Endothelial cell of umbilical vein (primary cell): ENCODE data around the gene AP2A2. TPM values are rescaled to one million over a fixed set of nuclear protein-coding genes. Genes with fewer than 3 reads are reported as not detected.

ENCODE experiments used
- BruUV-seq: library from RNA; stranded (reverse); fragments of 400-500 nt; replicated peaks from 2 replicates; lab custom pipeline; 2021; lab: Mats Ljungman, UMichigan
- CTCF ChIA-PET: fragments of 300-600, 350-600 bp; sonication (Branson Sonifier 250); formaldehyde crosslinking; loops from one replicate; lab custom pipeline; 2021; ENCODE audit warnings: antibody characterized with exemption, inconsistent platforms; lab: Charles Lee
- POLR2A ChIA-PET: fragments of 300-600, 350-600 bp; sonication (Branson Sonifier 250); formaldehyde crosslinking; loops from one replicate; lab custom pipeline; 2021; ENCODE audit warnings: antibody characterized with exemption, inconsistent platforms; lab: Charles Lee
- DNase-seq: peaks from one replicate; pipeline ENCODE4 v3.0.0-alpha.2; 2011; ENCODE audit warnings: low read depth, low spot score
- FAIRE-seq: peaks from 2 replicates; lab custom pipeline; 2011; peaks lifted over from hg19 to GRCh38; lab: Jason Lieb, UNC
- H2AFZ ChIP-seq: 2 replicates; pipeline ENCODE4 v1.6.0; 2012; ENCODE audit warnings: low read depth, low read length, control low read depth, inconsistent platforms
- H3K27ac ChIP-seq: 2 replicates; pipeline ENCODE4 v1.5.1; 2011; ENCODE audit warnings: low read depth, mild to moderate bottlenecking, control low read depth, low read length, moderate library complexity; ENCODE audit not compliant: insufficient read depth
- H3K27me3 ChIP-seq, 2 experiments: 2 replicates each; pipeline versions ENCODE4 v1.6.0 to v1.6.1; 2011; ENCODE audit warnings: low read length in 2 of 2, mixed read lengths in 1 of 2; ENCODE audit not compliant: control insufficient read depth in 2 of 2, insufficient read depth in 2 of 2
- H3K36me3 ChIP-seq, 2 experiments: 2 replicates in 1 of 2; 3 replicates in 1 of 2; pipeline ENCODE4 v1.5.1; 2011; ENCODE audit warnings: low read length in 2 of 2, mild to moderate bottlenecking in 1 of 2, moderate library complexity in 1 of 2; ENCODE audit not compliant: control insufficient read depth in 2 of 2, insufficient read depth in 2 of 2; ENCODE audit errors: extremely low read depth in 1 of 2
- H3K4me1 ChIP-seq: 3 replicates; pipeline ENCODE4 v1.5.1; 2011; ENCODE audit warnings: mild to moderate bottlenecking, low read length; ENCODE audit not compliant: control insufficient read depth, insufficient read depth; ENCODE audit errors: extremely low read depth
- H3K4me2 ChIP-seq: 2 replicates; pipeline ENCODE4 v1.6.1; 2011; ENCODE audit warnings: low read length, control low read depth, mixed read lengths; ENCODE audit not compliant: insufficient read depth
- H3K4me3 ChIP-seq, 3 experiments: fragments of 200-600 bp in 1 of 3; sonication (generic), shearing (Covaris generic) in 1 of 3; replicated peaks in 1 of 3; 2 replicates each; pipeline ENCODE4 v1.5.1; 2011 to 2016; ENCODE audit warnings: control low read depth in 3 of 3, low read length in 3 of 3, mild to moderate bottlenecking in 2 of 3, inconsistent platforms in 1 of 3, low read depth in 1 of 3, moderate library complexity in 1 of 3; ENCODE audit not compliant: insufficient read depth in 1 of 3
- H3K79me2 ChIP-seq: 2 replicates; pipeline ENCODE4 v1.6.0; 2012; ENCODE audit warnings: low read length, inconsistent platforms; ENCODE audit not compliant: control insufficient read depth, insufficient read depth
- H3K9ac ChIP-seq: replicated peaks from 2 replicates; pipeline ENCODE3; 2011; ENCODE audit warnings: low read length, control low read depth; ENCODE audit not compliant: insufficient read depth; ENCODE audit errors: extremely low read depth
- H3K9me1 ChIP-seq: replicated peaks from 3 replicates; pipeline ENCODE4 v1.6.0; 2011; ENCODE audit warnings: mild to moderate bottlenecking, low read length; ENCODE audit not compliant: control insufficient read depth, insufficient read depth; ENCODE audit errors: extremely low read depth
- H3K9me3 ChIP-seq: replicated peaks from 2 replicates; pipeline ENCODE4 v1.5.1; 2012; ENCODE audit warnings: low read length, inconsistent platforms; ENCODE audit not compliant: control insufficient read depth, insufficient read depth
- H4K20me1 ChIP-seq: replicated peaks from 2 replicates; pipeline ENCODE3; 2011; ENCODE audit warnings: mild to moderate bottlenecking, low read length; ENCODE audit not compliant: control insufficient read depth, insufficient read depth; ENCODE audit errors: extremely low read depth
- EZH2 ChIP-seq: IDR thresholded peaks from 2 replicates; pipeline ENCODE4 v1.6.1; 2012; ENCODE audit warnings: borderline replicate concordance, low read depth, mild to moderate bottlenecking, moderate library complexity, low read length, inconsistent platforms; ENCODE audit not compliant: severe bottlenecking
- FOS ChIP-seq: IDR thresholded peaks from 2 replicates; pipeline ENCODE4 v1.6.1; 2011; ENCODE audit warnings: mild to moderate bottlenecking, low read length, moderate library complexity, borderline replicate concordance; ENCODE audit not compliant: insufficient read depth
- GATA2 ChIP-seq: IDR thresholded peaks from 2 replicates; pipeline ENCODE4 v1.7.0; 2011; ENCODE audit warnings: low read depth, mild to moderate bottlenecking, moderate library complexity, mixed read lengths, low read length; ENCODE audit not compliant: insufficient read length, insufficient read depth
- JUN ChIP-seq: IDR thresholded peaks from 2 replicates; pipeline ENCODE4 v1.6.1; 2011; ENCODE audit warnings: borderline replicate concordance, low read depth; ENCODE audit not compliant: insufficient read length, insufficient read depth
- MYC ChIP-seq: IDR thresholded peaks from one replicate; pipeline ENCODE4 v1.6.1; 2011; ENCODE audit warnings: mild to moderate bottlenecking, low read depth, low read length
- POLR2A ChIP-seq: IDR thresholded peaks from 2 replicates; pipeline ENCODE4 v1.6.1; 2012; ENCODE audit warnings: low read depth, mild to moderate bottlenecking, control low read depth, low read length
- POLR2AphosphoS5 ChIP-seq: IDR thresholded peaks from 2 replicates; pipeline ENCODE4 v1.6.1; 2012; ENCODE audit warnings: low read depth, mild to moderate bottlenecking, control low read depth, low read length, moderate library complexity; ENCODE audit not compliant: insufficient read depth
- dilution Hi-C: fragments of 300-500 bp; cut with MboI; formaldehyde crosslinking; loops from one replicate; pipeline ENCODE4 v1.15.0; 2019; ENCODE audit warnings: low sequenced_read_pairs; ENCODE audit not compliant: extremely low pct_ligation_motif_present
- intact Hi-C: fragments of 100-400 bp; cut with micrococcal nuclease; formaldehyde crosslinking; loops from one replicate; pipeline ENCODE4 v1.10.0; 2022
- polyA plus RNA-seq, 4 experiments: library from polyadenylated mRNA; depleted of rRNA in 3 of 4; stranded (reverse) in 3 of 4; unstranded in 1 of 4; fragments of >200 nt; gene quantifications; 2 replicates each; pipeline versions ENCODE4 v1.2.1 to v1.2.3, GENCODE V29; 2011 to 2012; ENCODE audit warnings: missing spikeins in 1 of 4
- total RNA-seq: library from RNA; stranded (reverse); gene quantifications from 2 replicates; pipeline ENCODE4 v1.2.3, GENCODE V29; 2021
- TF ChIP-seq, protein P1 (sequence below): IDR thresholded peaks from 2 replicates; pipeline ENCODE4 v1.6.1; 2011; ENCODE audit not compliant: insufficient read depth, insufficient read length
- TF ChIP-seq, protein P2 (sequence below), 2 donors: IDR thresholded peaks; 1 replicate in 1 of 2; 2 replicates in 1 of 2; pipeline ENCODE4 v1.5.1; 2011; ENCODE audit warnings: low read length in 2 of 2, mild to moderate bottlenecking in 2 of 2, moderate library complexity in 2 of 2, control low read depth in 1 of 2, inconsistent platforms in 1 of 2, low read depth in 1 of 2; ENCODE audit not compliant: insufficient read depth in 1 of 2; ENCODE audit errors: extremely low read depth in 1 of 2

The AP2A2 gene
- total and polyA plus RNA-seq, 2 donors (not counting 3 experiments of a cell fraction or from before 2014, with no cell fraction given): 89.5 to 92.6 TPM

GRCh38 chr11:883527-883926 lies 42.1 kb upstream of the AP2A2 start:
- Histone ChIP-seq H3K9ac (no peak overlapping the region), H3K4me1 (no peaks in the 10 kb centered on the region), H3K27ac (no peak overlapping the region), H3K27me3 (no peaks in the 10 kb centered on the region), H3K36me3 (peaks cover 3 to 5% of the 10 kb centered on the region in 2 experiments), H3K4me3 (no peak overlapping the region), H3K9me3 (no peaks in the 10 kb centered on the region), H3K9me1 (no peaks in the 10 kb centered on the region), H3K4me2 (no peak overlapping the region), H4K20me1 (no peaks in the 10 kb centered on the region), H2AFZ (no peak overlapping the region), H3K79me2 (no peaks in the 10 kb centered on the region)
- TF ChIP-seq GATA2 (no peak), FOS (no peak)
- TF ChIP-seq, protein P1, sequence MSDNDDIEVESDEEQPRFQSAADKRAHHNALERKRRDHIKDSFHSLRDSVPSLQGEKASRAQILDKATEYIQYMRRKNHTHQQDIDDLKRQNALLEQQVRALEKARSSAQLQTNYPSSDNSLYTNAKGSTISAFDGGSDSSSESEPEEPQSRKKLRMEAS: no peak
- DNase-seq (no peak), FAIRE-seq (no peak)
- dilution Hi-C loops (no loop called here), intact Hi-C loops (no loop called here)
- POLR2A ChIA-PET: no interaction called here
- CTCF ChIA-PET: no interaction called here
- no TSS peak for BruUV-seq

DNA sequence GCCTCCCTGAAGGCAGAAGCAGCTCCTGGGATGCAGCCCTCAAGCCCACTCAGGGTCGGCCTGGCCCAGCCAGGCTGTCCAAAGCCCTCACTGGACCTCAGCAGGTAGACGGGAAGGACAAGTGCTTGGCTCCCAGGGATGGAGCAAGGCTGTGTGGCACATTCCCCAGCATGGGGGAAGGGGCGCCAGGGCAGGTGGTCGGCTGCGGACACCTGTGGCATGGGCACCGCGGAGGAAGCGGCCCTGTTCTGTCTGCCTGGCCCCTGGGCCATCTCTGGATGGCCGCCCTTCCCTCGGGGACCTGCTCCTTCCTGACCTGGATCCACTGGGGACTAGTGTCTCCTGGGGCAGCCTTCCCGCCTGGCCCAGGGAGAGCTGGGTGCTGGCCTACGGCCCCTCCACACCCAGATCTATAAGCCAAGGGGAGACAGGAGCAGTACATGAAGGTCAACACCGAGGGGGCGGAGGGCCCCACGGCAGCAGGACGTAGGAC lies 41.0 kb upstream of the AP2A2 start:
- H3K36me3 ChIP-seq: peaks cover under 1 to 5% of the 10 kb centered on the region in 2 experiments
- FAIRE-seq (no peak), DNase-seq (no peak)
- no peaks in the 10 kb centered on the region for H3K9me1 ChIP-seq
- no peak overlapping the region for H2AFZ ChIP-seq
- CTCF ChIA-PET: no interaction called here
- BruUV-seq: no TSS peak
- no peak overlapping the region for H3K9ac ChIP-seq
- H3K27me3 ChIP-seq: no peaks in the 10 kb centered on the region
- no peaks in the 10 kb centered on the region for H3K4me1 ChIP-seq
- POLR2A ChIA-PET: no interaction called here
- no peaks in the 10 kb centered on the region for H3K79me2 ChIP-seq
- H3K27ac ChIP-seq: no peak overlapping the region
- TF ChIP-seq EZH2 (no peak), JUN (no peak), POLR2A (no peak), MYC (no peak), POLR2AphosphoS5 (no peak), GATA2 (no peak), FOS (no peak)
- TF ChIP-seq, protein P1: no peak
- TF ChIP-seq, protein P2, sequence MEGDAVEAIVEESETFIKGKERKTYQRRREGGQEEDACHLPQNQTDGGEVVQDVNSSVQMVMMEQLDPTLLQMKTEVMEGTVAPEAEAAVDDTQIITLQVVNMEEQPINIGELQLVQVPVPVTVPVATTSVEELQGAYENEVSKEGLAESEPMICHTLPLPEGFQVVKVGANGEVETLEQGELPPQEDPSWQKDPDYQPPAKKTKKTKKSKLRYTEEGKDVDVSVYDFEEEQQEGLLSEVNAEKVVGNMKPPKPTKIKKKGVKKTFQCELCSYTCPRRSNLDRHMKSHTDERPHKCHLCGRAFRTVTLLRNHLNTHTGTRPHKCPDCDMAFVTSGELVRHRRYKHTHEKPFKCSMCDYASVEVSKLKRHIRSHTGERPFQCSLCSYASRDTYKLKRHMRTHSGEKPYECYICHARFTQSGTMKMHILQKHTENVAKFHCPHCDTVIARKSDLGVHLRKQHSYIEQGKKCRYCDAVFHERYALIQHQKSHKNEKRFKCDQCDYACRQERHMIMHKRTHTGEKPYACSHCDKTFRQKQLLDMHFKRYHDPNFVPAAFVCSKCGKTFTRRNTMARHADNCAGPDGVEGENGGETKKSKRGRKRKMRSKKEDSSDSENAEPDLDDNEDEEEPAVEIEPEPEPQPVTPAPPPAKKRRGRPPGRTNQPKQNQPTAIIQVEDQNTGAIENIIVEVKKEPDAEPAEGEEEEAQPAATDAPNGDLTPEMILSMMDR (IDR thresholded peaks at IDR 0.05; ENCODE audit: extremely low read depth in 1 of 2, insufficient read depth in 1 of 2, low read depth in 1 of 2, low read length in 2 of 2): no peak
- dilution Hi-C loops (no loop called here), intact Hi-C loops (no loop called here)
- no peaks in the 10 kb centered on the region for H4K20me1 ChIP-seq
- H3K9me3 ChIP-seq: no peaks in the 10 kb centered on the region
- H3K4me3 ChIP-seq: no peak overlapping the region
- H3K4me2 ChIP-seq: no peak overlapping the region
